ENCODE measurements around the gene BAD. TPM values are rescaled to one million over a fixed set of nuclear protein-coding genes. Genes with fewer than 3 reads are reported as not detected.

BAD gene
- total and polyA plus RNA-seq, 2 of the 13 experiments (the other 11 are each of a cell fraction or from before 2014, with no cell fraction given) = 17.9 to 28.5 TPM

GRCh38 chr11:64284962-64285884, 758 bp upstream of the BAD start, which contains the start of gene GPR137 (continued):
- TF ChIP-seq ZBTB40 (IDR thresholded peaks at IDR 0.05) = no peak
- 0 out of 2 replicates have a peak, but pooled peaks have one; percentile 13 for TF ChIP-seq ZBTB40 (CRISPR knock-in tag; IDR thresholded peaks at IDR 0.05)
- TF ChIP-seq SCMH1 (CRISPR knock-in tag; IDR thresholded peaks at IDR 0.05; ENCODE audit: borderline replicate concordance) = no peak
- no peak for TF ChIP-seq CHCHD3 (CRISPR knock-in tag; IDR thresholded peaks at IDR 0.05)
- TF ChIP-seq ZNF652 (CRISPR knock-in tag; IDR thresholded peaks at IDR 0.05; ENCODE audit: borderline replicate concordance, low read depth) = no peak
- TF ChIP-seq ZMYM4 (CRISPR knock-in tag; IDR thresholded peaks at IDR 0.05) = no peak
- no peak for TF ChIP-seq CBX5 (CRISPR knock-in tag; IDR thresholded peaks at IDR 0.05; ENCODE audit: borderline replicate concordance)
- TF ChIP-seq ZNF235 (CRISPR knock-in tag; IDR thresholded peaks at IDR 0.05; ENCODE audit: borderline replicate concordance) = peak; percentile 61; the same call in 1 of the 2 replicates
- no peak for TF ChIP-seq HOXA9 (CRISPR knock-in tag; IDR thresholded peaks at IDR 0.05; ENCODE audit: borderline replicate concordance)
- no peak for TF ChIP-seq RCOR2 (CRISPR knock-in tag; IDR thresholded peaks at IDR 0.05)
- no peak for TF ChIP-seq USF2 (IDR thresholded peaks at IDR 0.05; ENCODE audit: low read depth, low read length)
- no peak for TF ChIP-seq USF2 (CRISPR knock-in tag; IDR thresholded peaks at IDR 0.05; ENCODE audit: borderline replicate concordance)
